Ishikawa (cell line): ENCODE data around the gene COL16A1.

ENCODE experiments used
- CEBPB ChIP-seq: IDR thresholded peaks from 2 replicates; pipeline ENCODE4 v1.6.1; 2012
- EGR1 ChIP-seq: IDR thresholded peaks from 2 replicates; pipeline ENCODE4 v1.6.1; 2012
- EP300 ChIP-seq: IDR thresholded peaks from 2 replicates; pipeline ENCODE4 v1.6.1; 2012; ENCODE audit warnings: borderline replicate concordance
- FOXM1 ChIP-seq: IDR thresholded peaks from 2 replicates; pipeline ENCODE4 v1.6.1; 2012; ENCODE audit warnings: low read depth, borderline replicate concordance
- NFIC ChIP-seq: IDR thresholded peaks from 2 replicates; pipeline ENCODE4 v1.6.1; 2012
- RAD21 ChIP-seq: IDR thresholded peaks from 2 replicates; pipeline ENCODE4 v1.6.1; 2012; ENCODE audit warnings: low read depth
- TAF1 ChIP-seq: IDR thresholded peaks from 2 replicates; pipeline ENCODE4 v1.6.1; 2012; ENCODE audit warnings: low read depth, mild to moderate bottlenecking
- TCF12 ChIP-seq: IDR thresholded peaks from 2 replicates; pipeline ENCODE4 v1.6.1; 2012; ENCODE audit warnings: low read depth
- TEAD4 ChIP-seq: IDR thresholded peaks from 2 replicates; pipeline ENCODE4 v1.6.1; 2012
- YY1 ChIP-seq: IDR thresholded peaks from 2 replicates; pipeline ENCODE4 v1.6.1; 2012; ENCODE audit warnings: low read depth
- TF ChIP-seq, protein P1 (sequence below): IDR thresholded peaks from 2 replicates; pipeline ENCODE4 v1.6.1; 2012
- TF ChIP-seq, protein P2 (sequence below): IDR thresholded peaks from 2 replicates; pipeline ENCODE4 v1.6.1; 2012; ENCODE audit warnings: low read depth, mild to moderate bottlenecking
- TF ChIP-seq, protein P3 (sequence below): IDR thresholded peaks from 2 replicates; pipeline ENCODE4 v1.6.1; 2012

DNA sequence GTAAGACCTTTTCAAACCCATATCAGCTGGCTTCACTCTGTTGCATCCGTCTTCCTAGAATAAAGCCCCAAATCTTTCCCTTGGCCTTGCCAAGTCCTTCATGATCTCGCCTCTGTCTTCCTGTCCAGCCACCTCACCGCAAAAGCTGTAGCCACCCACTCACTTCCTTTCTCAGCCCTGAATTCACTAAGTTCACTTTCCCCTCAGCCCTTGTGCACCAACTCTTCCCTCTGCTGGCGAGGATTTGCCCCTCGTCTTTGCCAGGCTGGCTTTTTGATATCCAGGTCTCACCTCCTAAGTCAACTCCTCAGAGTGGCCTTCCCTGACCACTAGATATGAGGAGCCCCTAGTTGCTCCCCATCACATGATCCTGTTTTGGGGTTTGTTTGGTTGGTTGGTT lies 3.9 kb upstream of the COL16A1 start:
- TF ChIP-seq, protein P1, sequence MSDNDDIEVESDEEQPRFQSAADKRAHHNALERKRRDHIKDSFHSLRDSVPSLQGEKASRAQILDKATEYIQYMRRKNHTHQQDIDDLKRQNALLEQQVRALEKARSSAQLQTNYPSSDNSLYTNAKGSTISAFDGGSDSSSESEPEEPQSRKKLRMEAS = no peak
- TF ChIP-seq TCF12 = no peak
- TF ChIP-seq, protein P2, sequence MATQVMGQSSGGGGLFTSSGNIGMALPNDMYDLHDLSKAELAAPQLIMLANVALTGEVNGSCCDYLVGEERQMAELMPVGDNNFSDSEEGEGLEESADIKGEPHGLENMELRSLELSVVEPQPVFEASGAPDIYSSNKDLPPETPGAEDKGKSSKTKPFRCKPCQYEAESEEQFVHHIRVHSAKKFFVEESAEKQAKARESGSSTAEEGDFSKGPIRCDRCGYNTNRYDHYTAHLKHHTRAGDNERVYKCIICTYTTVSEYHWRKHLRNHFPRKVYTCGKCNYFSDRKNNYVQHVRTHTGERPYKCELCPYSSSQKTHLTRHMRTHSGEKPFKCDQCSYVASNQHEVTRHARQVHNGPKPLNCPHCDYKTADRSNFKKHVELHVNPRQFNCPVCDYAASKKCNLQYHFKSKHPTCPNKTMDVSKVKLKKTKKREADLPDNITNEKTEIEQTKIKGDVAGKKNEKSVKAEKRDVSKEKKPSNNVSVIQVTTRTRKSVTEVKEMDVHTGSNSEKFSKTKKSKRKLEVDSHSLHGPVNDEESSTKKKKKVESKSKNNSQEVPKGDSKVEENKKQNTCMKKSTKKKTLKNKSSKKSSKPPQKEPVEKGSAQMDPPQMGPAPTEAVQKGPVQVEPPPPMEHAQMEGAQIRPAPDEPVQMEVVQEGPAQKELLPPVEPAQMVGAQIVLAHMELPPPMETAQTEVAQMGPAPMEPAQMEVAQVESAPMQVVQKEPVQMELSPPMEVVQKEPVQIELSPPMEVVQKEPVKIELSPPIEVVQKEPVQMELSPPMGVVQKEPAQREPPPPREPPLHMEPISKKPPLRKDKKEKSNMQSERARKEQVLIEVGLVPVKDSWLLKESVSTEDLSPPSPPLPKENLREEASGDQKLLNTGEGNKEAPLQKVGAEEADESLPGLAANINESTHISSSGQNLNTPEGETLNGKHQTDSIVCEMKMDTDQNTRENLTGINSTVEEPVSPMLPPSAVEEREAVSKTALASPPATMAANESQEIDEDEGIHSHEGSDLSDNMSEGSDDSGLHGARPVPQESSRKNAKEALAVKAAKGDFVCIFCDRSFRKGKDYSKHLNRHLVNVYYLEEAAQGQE = no peak
- TF ChIP-seq, protein P3, sequence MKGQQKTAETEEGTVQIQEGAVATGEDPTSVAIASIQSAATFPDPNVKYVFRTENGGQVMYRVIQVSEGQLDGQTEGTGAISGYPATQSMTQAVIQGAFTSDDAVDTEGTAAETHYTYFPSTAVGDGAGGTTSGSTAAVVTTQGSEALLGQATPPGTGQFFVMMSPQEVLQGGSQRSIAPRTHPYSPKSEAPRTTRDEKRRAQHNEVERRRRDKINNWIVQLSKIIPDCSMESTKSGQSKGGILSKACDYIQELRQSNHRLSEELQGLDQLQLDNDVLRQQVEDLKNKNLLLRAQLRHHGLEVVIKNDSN = no peak
- no peak for TF ChIP-seq EP300
- TF ChIP-seq TAF1 = no peak
- TF ChIP-seq RAD21 = no peak
- no peak for TF ChIP-seq CEBPB
- TF ChIP-seq YY1 = no peak
- no peak for TF ChIP-seq EGR1
- TF ChIP-seq TEAD4 = no peak
- no peak for TF ChIP-seq NFIC
- no peak for TF ChIP-seq FOXM1
